Fibroblast of lung (primary cell): ENCODE results near the gene THAP4. TPM values are rescaled to one million over a fixed set of nuclear protein-coding genes. Genes with fewer than 3 reads are reported as not detected.

Experiments
- DNase-seq, 2 donors: peaks; one replicate each; pipeline versions ENCODE4 v3.0.0 to v3.0.0-alpha.2; 2010; ENCODE audit warnings: low read depth in 2 of 2
- H2AFZ ChIP-seq: 2 replicates; pipeline ENCODE4 v1.5.1; 2012; ENCODE audit warnings: low read length, control low read depth, inconsistent platforms
- H3K27ac ChIP-seq: 2 replicates; pipeline ENCODE4 v1.5.1; 2011; ENCODE audit warnings: low read length, control low read depth; ENCODE audit not compliant: insufficient read depth
- H3K27me3 ChIP-seq: 2 replicates; pipeline ENCODE4 v1.5.1; 2011; ENCODE audit warnings: mild to moderate bottlenecking, low read length; ENCODE audit not compliant: control insufficient read depth, insufficient read depth
- H3K36me3 ChIP-seq: 2 replicates; pipeline ENCODE4 v1.5.1; 2011; ENCODE audit warnings: low read length; ENCODE audit not compliant: control insufficient read depth, insufficient read depth
- H3K4me1 ChIP-seq: 2 replicates; pipeline ENCODE4 v1.5.1; 2011; ENCODE audit warnings: low read length; ENCODE audit not compliant: control insufficient read depth, insufficient read depth; ENCODE audit errors: extremely low read depth
- H3K4me2 ChIP-seq: 2 replicates; pipeline ENCODE4 v1.5.1; 2011; ENCODE audit warnings: low read length, control low read depth; ENCODE audit not compliant: insufficient read depth; ENCODE audit errors: extremely low read depth
- H3K4me3 ChIP-seq, 4 experiments: fragments of 200-600 bp in 1 of 4; sonication (generic) in 1 of 4; replicated peaks in 1 of 4; 2 replicates each; pipeline ENCODE4 v1.5.1; 2011 to 2016; ENCODE audit warnings: low read length in 4 of 4, low read depth in 3 of 4, mild to moderate bottlenecking in 3 of 4, control low read depth in 2 of 4, inconsistent platforms in 1 of 4, mixed read lengths in 1 of 4; ENCODE audit not compliant: insufficient read depth in 1 of 4; ENCODE audit errors: control extremely low read depth in 1 of 4
- H3K79me2 ChIP-seq: 2 replicates; pipeline ENCODE4 v1.5.1; 2012; ENCODE audit warnings: mild to moderate bottlenecking, low read length, inconsistent platforms; ENCODE audit not compliant: control insufficient read depth, insufficient read depth
- H3K9ac ChIP-seq: 2 replicates; pipeline ENCODE4 v1.5.1; 2011; ENCODE audit warnings: mild to moderate bottlenecking, low read length, control low read depth; ENCODE audit not compliant: insufficient read depth
- H3K9me3 ChIP-seq: 2 replicates; pipeline ENCODE4 v1.5.1; 2012; ENCODE audit warnings: low read depth, low read length; ENCODE audit not compliant: control insufficient read depth, insufficient read depth
- H4K20me1 ChIP-seq: 2 replicates; pipeline ENCODE4 v1.5.1; 2011; ENCODE audit warnings: low read length; ENCODE audit not compliant: control insufficient read depth, insufficient read depth; ENCODE audit errors: extremely low read depth
- EZH2 ChIP-seq: IDR thresholded peaks from 2 replicates; pipeline ENCODE4 v1.5.1; 2012; ENCODE audit warnings: low read length, control low read depth, mild to moderate bottlenecking; ENCODE audit errors: missing control alignments
- polyA plus RNA-seq, 2 donors: library from polyadenylated mRNA; depleted of rRNA in 1 of 2; stranded (reverse) in 1 of 2; unstranded in 1 of 2; fragments of >200 nt; gene quantifications; 2 replicates each; pipeline ENCODE4 v1.2.1, GENCODE V29; 2011 to 2012; ENCODE audit warnings: missing spikeins in 1 of 2
- total RNA-seq: library from RNA; depleted of rRNA; stranded (reverse); fragments of >200 nt; gene quantifications from 2 replicates; pipeline ENCODE4 v1.2.1, GENCODE V29; 2014
- TF ChIP-seq, protein P1 (sequence below), 2 donors: IDR thresholded peaks in 1 of 2; conservative IDR thresholded peaks in 1 of 2; 1 replicate in 1 of 2; 2 replicates in 1 of 2; pipeline ENCODE4 v1.5.1; 2011 to 2012; ENCODE audit warnings: low read length in 2 of 2, control low read depth in 1 of 2, inconsistent platforms in 1 of 2, low read depth in 1 of 2, mild to moderate bottlenecking in 1 of 2

THAP4 gene
- total and polyA plus RNA-seq, 2 donors (not counting 1 experiment from before 2014, with no cell fraction given), result 19.3 to 47.7 TPM

DNA sequence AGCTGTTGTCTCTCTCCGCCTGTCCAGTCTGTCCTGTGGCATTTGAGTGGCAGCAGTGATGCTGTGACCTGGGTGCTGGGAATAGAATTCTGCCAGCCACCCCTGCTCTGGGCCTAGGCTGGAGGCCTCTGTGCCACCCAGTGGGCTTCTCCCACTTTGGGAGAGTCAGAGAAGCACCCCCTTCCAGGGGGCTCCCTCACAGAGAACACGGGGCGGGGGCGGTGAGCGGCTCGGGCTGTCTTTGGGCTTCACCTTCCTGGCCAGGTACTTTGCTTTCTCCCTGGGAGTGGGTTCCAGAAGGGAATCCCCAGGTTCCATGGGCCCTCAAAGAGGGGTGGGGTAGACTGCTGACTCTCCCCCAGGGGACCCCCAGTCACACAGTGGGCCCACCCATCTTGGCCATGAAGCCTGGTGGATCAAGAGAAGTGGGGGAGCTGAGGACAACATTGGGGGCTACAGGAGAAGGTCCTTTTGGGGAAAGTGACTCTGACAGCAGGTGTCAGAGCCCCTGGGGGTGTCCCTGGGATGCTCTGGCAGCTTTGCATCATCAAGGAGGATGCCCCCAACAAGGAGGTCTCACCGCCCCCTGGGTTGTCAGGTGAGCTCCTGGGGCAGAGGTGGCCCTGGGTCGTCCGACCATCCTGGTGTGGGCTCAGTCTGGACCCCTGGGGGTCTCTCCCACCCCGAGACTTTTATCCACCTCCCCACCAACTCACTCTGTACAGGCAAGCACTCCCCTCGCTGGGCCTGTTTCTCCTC is 97.2 kb downstream of the THAP4 start:
- peaks cover 6% of the 10 kb centered on the region for H3K4me1 ChIP-seq
- no peaks in the 10 kb centered on the region for H3K9me3 ChIP-seq
- no peaks in the 10 kb centered on the region for H4K20me1 ChIP-seq
- no peak overlapping the region for H3K4me3 ChIP-seq
- DNase-seq, result no peak
- H3K4me2 ChIP-seq, result no peak overlapping the region
- no peak overlapping the region for H2AFZ ChIP-seq
- no peak overlapping the region for H3K9ac ChIP-seq
- TF ChIP-seq EZH2, result no peak
- TF ChIP-seq, protein P1, sequence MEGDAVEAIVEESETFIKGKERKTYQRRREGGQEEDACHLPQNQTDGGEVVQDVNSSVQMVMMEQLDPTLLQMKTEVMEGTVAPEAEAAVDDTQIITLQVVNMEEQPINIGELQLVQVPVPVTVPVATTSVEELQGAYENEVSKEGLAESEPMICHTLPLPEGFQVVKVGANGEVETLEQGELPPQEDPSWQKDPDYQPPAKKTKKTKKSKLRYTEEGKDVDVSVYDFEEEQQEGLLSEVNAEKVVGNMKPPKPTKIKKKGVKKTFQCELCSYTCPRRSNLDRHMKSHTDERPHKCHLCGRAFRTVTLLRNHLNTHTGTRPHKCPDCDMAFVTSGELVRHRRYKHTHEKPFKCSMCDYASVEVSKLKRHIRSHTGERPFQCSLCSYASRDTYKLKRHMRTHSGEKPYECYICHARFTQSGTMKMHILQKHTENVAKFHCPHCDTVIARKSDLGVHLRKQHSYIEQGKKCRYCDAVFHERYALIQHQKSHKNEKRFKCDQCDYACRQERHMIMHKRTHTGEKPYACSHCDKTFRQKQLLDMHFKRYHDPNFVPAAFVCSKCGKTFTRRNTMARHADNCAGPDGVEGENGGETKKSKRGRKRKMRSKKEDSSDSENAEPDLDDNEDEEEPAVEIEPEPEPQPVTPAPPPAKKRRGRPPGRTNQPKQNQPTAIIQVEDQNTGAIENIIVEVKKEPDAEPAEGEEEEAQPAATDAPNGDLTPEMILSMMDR (conservative IDR thresholded peaks at IDR 0.05 in 1 of 2, IDR thresholded peaks at IDR 0.05 in 1 of 2; ENCODE audit: low read depth in 1 of 2, low read length in 2 of 2), result no peak
- H3K27me3 ChIP-seq, result no peaks in the 10 kb centered on the region
- H3K36me3 ChIP-seq, result no peaks in the 10 kb centered on the region
- no peak overlapping the region for H3K27ac ChIP-seq
- H3K79me2 ChIP-seq, result no peaks in the 10 kb centered on the region

DNA sequence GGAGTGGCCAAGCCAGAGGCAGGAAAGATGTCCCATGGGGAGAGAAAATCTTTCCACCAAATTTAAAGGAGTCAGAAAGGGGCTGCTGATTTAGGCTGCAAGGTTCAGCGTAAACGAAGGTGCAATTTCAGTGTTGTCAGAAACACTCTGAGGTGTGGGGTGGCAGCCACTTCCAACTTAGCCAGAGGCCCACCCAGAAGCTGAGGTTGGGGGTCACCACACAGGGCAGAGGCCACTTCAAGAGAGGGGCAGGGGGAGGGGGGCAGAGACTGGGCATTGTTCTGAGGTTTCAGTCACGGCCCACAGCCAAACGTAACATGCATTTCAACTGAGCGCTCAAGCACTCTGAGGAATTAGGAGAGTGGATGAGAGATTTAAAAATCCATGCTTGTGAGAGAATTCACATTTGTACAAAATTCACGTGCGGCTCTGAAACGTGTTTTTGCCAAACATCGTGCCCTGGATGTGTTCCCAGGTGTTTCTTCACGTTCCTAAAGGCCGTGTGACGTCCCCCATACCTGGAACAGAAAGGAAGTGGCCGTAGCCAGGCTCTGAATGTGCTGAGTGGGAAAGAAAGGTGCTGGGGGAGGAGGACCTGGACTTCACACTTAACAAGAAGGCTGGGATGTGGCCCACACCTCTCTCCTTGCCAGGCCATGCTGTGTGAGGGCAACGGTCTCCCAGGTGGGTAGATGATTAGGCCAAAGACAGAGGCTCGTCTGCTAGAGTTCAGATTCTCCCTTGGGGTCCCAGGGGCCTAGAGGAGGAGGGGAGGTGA is 97.9 kb downstream of the THAP4 start:
- Histone ChIP-seq H2AFZ (no peak overlapping the region), H3K9me3 (no peaks in the 10 kb centered on the region), H3K27me3 (no peaks in the 10 kb centered on the region), H3K79me2 (no peaks in the 10 kb centered on the region), H3K36me3 (no peaks in the 10 kb centered on the region), H3K9ac (no peak overlapping the region), H3K27ac (no peak overlapping the region), H3K4me1 (peaks cover 6% of the 10 kb centered on the region), H3K4me3 (no peak overlapping the region), H4K20me1 (no peaks in the 10 kb centered on the region), H3K4me2 (no peak overlapping the region)
- no peak for DNase-seq
- TF ChIP-seq, protein P1 (conservative IDR thresholded peaks at IDR 0.05 in 1 of 2, IDR thresholded peaks at IDR 0.05 in 1 of 2; ENCODE audit: low read depth in 1 of 2, low read length in 2 of 2), result no peak
- no peak for TF ChIP-seq EZH2

DNA sequence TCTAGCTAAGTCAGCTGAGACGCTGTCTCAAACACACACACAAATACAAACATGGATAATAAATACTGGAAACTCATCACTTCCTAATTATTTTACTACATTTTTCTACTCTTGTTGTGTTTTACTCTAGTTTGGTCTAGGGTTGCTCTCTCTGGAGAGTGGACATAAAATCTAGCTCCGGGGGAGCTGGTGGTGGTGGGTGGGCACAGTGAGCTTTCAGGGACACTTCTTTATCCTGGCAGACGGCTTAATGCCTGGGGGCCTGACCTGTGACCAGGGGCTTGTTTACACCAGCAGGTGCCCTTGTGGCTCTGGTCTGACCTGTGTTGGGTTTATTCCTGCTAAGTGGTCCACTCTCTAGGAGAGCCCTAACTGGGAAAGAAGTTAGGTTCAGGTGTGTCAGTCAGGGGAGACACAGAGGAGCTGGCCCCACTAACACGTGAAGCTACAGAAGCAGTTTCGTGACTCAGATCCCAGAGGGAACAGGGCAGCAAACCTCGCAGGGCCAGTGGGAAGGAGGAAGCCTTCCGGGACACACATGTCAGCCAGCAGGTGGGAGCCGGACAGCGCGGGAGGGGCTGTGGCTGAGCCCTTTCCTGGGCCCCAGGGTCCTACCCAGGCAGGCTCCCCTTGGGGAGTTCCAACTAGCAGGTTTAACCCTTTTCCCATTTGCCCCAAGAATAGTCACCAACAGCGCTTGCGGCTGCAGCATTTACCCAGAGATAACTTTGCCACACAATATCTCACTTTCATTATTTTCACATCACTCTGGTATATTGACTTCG is 100.9 kb downstream of the THAP4 start:
- no peaks in the 10 kb centered on the region for H3K36me3 ChIP-seq
- H4K20me1 ChIP-seq, result no peaks in the 10 kb centered on the region
- no peak overlapping the region for H2AFZ ChIP-seq
- TF ChIP-seq, protein P1 (conservative IDR thresholded peaks at IDR 0.05 in 1 of 2, IDR thresholded peaks at IDR 0.05 in 1 of 2; ENCODE audit: low read depth in 1 of 2, low read length in 2 of 2), result no peak
- TF ChIP-seq EZH2, result no peak
- no peaks in the 10 kb centered on the region for H3K9me3 ChIP-seq
- peaks cover 2% of the 10 kb centered on the region for H3K4me1 ChIP-seq
- peaks cover 3% of the 10 kb centered on the region for H3K27me3 ChIP-seq
- no peak overlapping the region for H3K27ac ChIP-seq
- H3K4me2 ChIP-seq, result no peak overlapping the region
- H3K4me3 ChIP-seq, result no peak overlapping the region
- H3K79me2 ChIP-seq, result no peaks in the 10 kb centered on the region
- H3K9ac ChIP-seq, result no peak overlapping the region
- DNase-seq, result no peak
